OCI-LY3 (cell line): ENCODE measurements around the gene RLF.
A peak's percentile ranks its signal among the peaks of the same experiment; 100 is the strongest.

Experiments
- H2AFZ ChIP-seq: fragments of 200-600, 300-600 bp; shearing (Covaris generic); 2 replicates; pipeline ENCODE4 v1.6.0; 2014; ENCODE audit warnings: antibody characterized with exemption, low read depth, low read length
- H3K27ac ChIP-seq: fragments of 200-600, 300-600 bp; sonication (generic); 2 replicates; pipeline ENCODE4 v1.5.1; 2014; ENCODE audit warnings: mild to moderate bottlenecking, low read length, moderate library complexity, mixed read lengths
- H3K27me3 ChIP-seq: fragments of 200-600, 300-600 bp; sonication (generic); 2 replicates; pipeline ENCODE4 v1.6.1; 2014; ENCODE audit warnings: low read depth, low read length, mixed read lengths
- H3K36me3 ChIP-seq: fragments of 200-600, 300-600 bp; sonication (generic); replicated peaks from 2 replicates; pipeline ENCODE3; 2014; ENCODE audit warnings: low read depth, low read length, mixed read lengths
- H3K4me1 ChIP-seq: fragments of 300-600, 200-600 bp; sonication (generic); 2 replicates; pipeline ENCODE4 v1.6.1; 2014; ENCODE audit warnings: low read length, mixed read lengths
- H3K4me2 ChIP-seq: fragments of 200-600, 300-600 bp; sonication (generic); 2 replicates; pipeline ENCODE4 v1.6.1; 2014; ENCODE audit warnings: low read length, mixed read lengths
- H3K4me3 ChIP-seq: fragments of 300-600, 200-600 bp; sonication (generic); 2 replicates; pipeline ENCODE4 v1.5.1; 2014; ENCODE audit warnings: antibody characterized with exemption, mild to moderate bottlenecking, low read length, moderate library complexity
- H3K79me2 ChIP-seq: fragments of 300-600, 200-600 bp; shearing (Covaris generic); 2 replicates; pipeline ENCODE4 v1.6.1; 2014; ENCODE audit warnings: mild to moderate bottlenecking, low read length, mixed read lengths
- H3K9ac ChIP-seq: fragments of 300-600, 200-600 bp; shearing (Covaris generic); 2 replicates; pipeline ENCODE4 v1.6.0; 2014; ENCODE audit warnings: mild to moderate bottlenecking, low read length, moderate library complexity
- H3K9me3 ChIP-seq: fragments of 200-600, 300-600 bp; shearing (Covaris generic); 2 replicates; pipeline ENCODE4 v1.6.1; 2014; ENCODE audit warnings: low read length, mixed read lengths; ENCODE audit not compliant: insufficient read depth
- H4K20me1 ChIP-seq: fragments of 200-600, 300-600 bp; sonication (generic); 2 replicates; pipeline ENCODE4 v1.6.1; 2016; ENCODE audit warnings: low read length, mixed read lengths; ENCODE audit not compliant: insufficient read depth
- EZH2phosphoT487 ChIP-seq: fragments of 200-600 bp; shearing (Covaris generic); IDR thresholded peaks from 2 replicates; pipeline ENCODE4 v1.6.1; 2018; ENCODE audit warnings: antibody characterized with exemption, mixed run types, low read depth
- TF ChIP-seq, protein P1 (sequence below): fragments of 200-600, 300-600 bp; sonication (generic); IDR thresholded peaks from 2 replicates; pipeline ENCODE4 v1.5.1; 2014; ENCODE audit warnings: antibody characterized with exemption, low read length, low read depth

RLF gene

DNA sequence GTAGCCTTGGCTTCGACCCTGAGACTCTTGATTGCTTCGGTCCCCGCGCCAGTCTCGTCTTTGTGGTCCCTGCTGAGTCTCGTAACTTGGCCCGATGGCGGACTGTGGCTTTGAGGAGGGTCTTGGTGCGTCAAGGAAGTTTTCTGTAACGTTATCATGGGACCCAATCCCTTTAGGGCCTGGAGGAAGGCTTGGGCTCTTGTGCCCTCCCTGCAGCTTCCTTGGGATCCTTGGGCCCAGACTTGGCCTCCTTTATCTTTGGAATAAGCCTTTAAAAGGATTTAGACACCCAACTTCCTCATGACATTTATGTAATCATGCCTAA lies 97.2 kb downstream of the RLF start:
- H2AFZ ChIP-seq, result peak overlapping the region; percentile 66; the same call in 1 of the 2 replicates
- H3K79me2 ChIP-seq, result peaks cover 45% of the 10 kb centered on the region
- H3K4me1 ChIP-seq, result peaks cover 5% of the 10 kb centered on the region
- TF ChIP-seq, protein P1, sequence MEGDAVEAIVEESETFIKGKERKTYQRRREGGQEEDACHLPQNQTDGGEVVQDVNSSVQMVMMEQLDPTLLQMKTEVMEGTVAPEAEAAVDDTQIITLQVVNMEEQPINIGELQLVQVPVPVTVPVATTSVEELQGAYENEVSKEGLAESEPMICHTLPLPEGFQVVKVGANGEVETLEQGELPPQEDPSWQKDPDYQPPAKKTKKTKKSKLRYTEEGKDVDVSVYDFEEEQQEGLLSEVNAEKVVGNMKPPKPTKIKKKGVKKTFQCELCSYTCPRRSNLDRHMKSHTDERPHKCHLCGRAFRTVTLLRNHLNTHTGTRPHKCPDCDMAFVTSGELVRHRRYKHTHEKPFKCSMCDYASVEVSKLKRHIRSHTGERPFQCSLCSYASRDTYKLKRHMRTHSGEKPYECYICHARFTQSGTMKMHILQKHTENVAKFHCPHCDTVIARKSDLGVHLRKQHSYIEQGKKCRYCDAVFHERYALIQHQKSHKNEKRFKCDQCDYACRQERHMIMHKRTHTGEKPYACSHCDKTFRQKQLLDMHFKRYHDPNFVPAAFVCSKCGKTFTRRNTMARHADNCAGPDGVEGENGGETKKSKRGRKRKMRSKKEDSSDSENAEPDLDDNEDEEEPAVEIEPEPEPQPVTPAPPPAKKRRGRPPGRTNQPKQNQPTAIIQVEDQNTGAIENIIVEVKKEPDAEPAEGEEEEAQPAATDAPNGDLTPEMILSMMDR, result no peak
- no peak for TF ChIP-seq EZH2phosphoT487
- H3K4me2 ChIP-seq, result peak overlapping the region; percentile 83
- peaks cover 16% of the 10 kb centered on the region for H3K36me3 ChIP-seq
- H3K27ac ChIP-seq, result peak overlapping the region; percentile 67
- peak overlapping the region; percentile 94 for H3K9ac ChIP-seq
- H4K20me1 ChIP-seq, result no peaks in the 10 kb centered on the region
- H3K9me3 ChIP-seq, result no peaks in the 10 kb centered on the region
- H3K4me3 ChIP-seq, result peak overlapping the region; percentile 100
- no peaks in the 10 kb centered on the region for H3K27me3 ChIP-seq

DNA sequence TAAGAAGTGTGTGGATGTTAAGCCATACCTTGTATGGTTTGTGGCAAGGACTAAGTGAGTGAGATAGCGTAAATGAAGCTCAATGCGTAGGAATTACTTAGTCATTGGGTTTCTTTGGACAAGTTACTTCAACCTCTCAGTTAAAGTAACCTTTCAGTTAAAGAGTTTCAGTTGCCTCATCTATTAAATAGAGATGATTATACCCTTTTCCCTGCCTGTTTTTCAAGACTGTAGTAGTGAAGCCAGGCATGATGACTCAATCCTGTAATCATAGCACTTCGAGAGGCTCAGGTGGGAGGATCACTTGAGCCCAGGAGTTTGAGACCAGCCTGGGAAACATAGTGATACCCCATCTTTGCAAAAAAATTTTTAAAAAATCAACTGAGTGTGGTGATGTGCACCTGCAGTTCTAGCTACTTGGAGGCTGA lies 103.2 kb downstream of the RLF start:
- Histone ChIP-seq H3K27me3 (no peaks in the 10 kb centered on the region), H3K36me3 (peaks cover 24% of the 10 kb centered on the region), H3K4me1 (no peaks in the 10 kb centered on the region), H4K20me1 (no peaks in the 10 kb centered on the region), H3K9me3 (no peaks in the 10 kb centered on the region), H3K79me2 (peaks cover 25% of the 10 kb centered on the region), H3K4me3 (no peak overlapping the region), H3K4me2 (no peak overlapping the region), H3K9ac (no peak overlapping the region), H3K27ac (no peak overlapping the region), H2AFZ (no peak overlapping the region)
- TF ChIP-seq, protein P1, result no peak
- no peak for TF ChIP-seq EZH2phosphoT487

DNA sequence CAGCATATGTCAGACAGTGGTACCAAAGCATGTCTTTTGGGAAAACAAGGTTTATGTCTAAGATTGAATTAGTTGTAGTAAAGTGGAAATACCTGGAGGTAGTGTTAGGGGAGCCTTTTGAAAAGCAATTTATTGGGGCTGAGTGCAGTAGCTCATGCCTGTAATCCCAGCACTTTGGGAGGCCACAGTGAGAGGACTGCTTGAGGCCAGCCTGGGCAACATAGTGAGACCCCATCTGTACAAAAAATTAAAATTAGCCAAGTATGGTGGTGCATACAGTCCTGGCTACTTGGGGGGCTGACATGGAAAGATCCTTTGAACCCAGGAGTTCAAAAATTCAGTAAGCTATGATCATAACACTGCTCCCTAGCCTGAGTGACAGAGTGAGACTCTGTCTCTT lies 104.1 kb downstream of the RLF start:
- TF ChIP-seq, protein P1, result no peak
- TF ChIP-seq EZH2phosphoT487, result no peak
- Histone ChIP-seq H3K9me3 (no peaks in the 10 kb centered on the region), H3K27me3 (no peaks in the 10 kb centered on the region), H3K4me2 (no peak overlapping the region), H3K36me3 (peaks cover 23% of the 10 kb centered on the region), H2AFZ (no peak overlapping the region), H3K4me3 (no peak overlapping the region), H3K27ac (no peak overlapping the region), H3K9ac (no peak overlapping the region), H4K20me1 (no peaks in the 10 kb centered on the region), H3K79me2 (peaks cover 18% of the 10 kb centered on the region), H3K4me1 (peaks cover 6% of the 10 kb centered on the region; the same call in 1 of the 2 replicates)

DNA sequence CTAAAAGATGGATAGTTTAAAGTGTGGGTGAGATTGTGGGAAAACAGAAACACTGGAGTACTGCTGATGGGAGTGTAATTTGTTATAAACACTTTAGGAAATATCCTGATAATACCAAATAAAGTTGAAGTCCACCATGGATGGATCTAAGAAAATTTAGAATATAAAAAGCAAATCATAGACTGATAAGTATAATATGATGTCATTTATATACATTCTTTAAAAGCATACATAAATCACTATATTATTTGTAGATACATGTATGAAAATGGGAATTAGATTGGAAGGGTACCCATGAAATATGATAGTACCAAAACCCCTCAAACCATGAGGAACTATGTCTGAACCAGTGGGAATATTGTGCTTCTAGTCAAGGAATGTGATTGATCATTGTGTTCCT lies 104.7 kb downstream of the RLF start:
- Histone ChIP-seq H3K79me2 (peaks cover 16% of the 10 kb centered on the region), H3K27me3 (no peaks in the 10 kb centered on the region), H2AFZ (no peak overlapping the region), H3K9me3 (no peaks in the 10 kb centered on the region), H3K4me2 (no peak overlapping the region), H3K36me3 (peaks cover 17% of the 10 kb centered on the region), H3K9ac (no peak overlapping the region), H3K4me3 (no peak overlapping the region), H3K27ac (no peak overlapping the region), H3K4me1 (peaks cover 10% of the 10 kb centered on the region; the same call in 1 of the 2 replicates), H4K20me1 (no peaks in the 10 kb centered on the region)
- TF ChIP-seq, protein P1, result no peak
- no peak for TF ChIP-seq EZH2phosphoT487
